ENCODE measurements around the gene RIC8B.

RIC8B gene

GRCh38 chr12:106743270-106743988, 31.1 kb upstream of the RIC8B start:
- DNase-seq (ENCODE audit: low read depth in 1 of 2, low spot score in 1 of 2) = no peak
- in situ Hi-C loops (cut with HindIII; ENCODE audit: low pct_unique_long_range_greater_than_20kb, low sequenced_read_pairs) = no loop called here
- no peak for TF ChIP-seq JUND (IDR thresholded peaks at IDR 0.05; ENCODE audit: low read depth)

DNA sequence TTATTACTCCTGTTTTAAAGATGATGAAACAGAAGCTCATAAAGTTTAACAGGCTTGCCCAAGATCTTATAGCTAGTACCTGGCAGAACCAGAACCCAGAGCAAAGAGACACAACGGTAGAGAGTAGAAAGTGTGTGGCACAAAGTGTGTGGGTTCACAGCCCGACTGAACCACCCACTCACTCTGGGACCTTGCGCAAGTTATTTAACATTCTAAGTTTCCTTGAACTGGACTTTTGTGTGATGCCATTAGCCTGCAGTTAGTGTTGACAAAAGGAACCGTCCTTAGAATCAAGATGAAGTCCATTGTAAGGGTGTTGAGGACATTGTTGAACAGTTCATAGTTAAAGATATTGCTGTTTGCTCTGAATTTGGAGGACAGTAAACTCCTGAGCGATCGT, 29.9 kb upstream of the RIC8B start:
- in situ Hi-C loops (cut with HindIII; ENCODE audit: low pct_unique_long_range_greater_than_20kb, low sequenced_read_pairs) = no loop called here
- no peak for TF ChIP-seq JUND (IDR thresholded peaks at IDR 0.05; ENCODE audit: low read depth)
- DNase-seq (ENCODE audit: low read depth in 1 of 2, low spot score in 1 of 2) = no peak

DNA sequence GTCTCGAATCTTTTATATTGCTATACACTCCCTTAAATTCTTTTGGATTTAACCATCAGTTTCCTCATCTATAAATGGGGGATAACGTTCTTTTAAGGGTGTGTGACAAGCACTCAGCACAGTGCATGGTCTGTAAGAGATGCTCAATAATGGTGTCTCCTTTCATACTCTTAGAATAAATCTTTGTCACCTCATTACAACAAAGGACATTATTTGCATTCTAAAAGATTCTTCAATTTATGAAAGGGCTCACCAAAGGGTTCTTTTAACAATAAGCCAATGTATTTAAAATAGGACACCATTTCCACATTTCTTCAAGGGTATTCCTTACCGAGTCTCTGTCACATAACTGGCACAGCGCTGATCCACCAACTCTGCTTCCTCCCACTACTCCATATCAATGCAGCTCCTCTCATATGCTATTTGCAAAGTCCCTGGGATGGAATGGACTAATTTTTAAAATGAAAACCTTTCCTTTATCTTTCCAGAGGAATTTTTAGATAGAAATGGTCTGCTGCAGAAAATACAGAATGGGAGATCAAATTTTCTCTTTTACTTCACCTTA, 29.2 kb upstream of the RIC8B start:
- in situ Hi-C loops (cut with HindIII; ENCODE audit: low pct_unique_long_range_greater_than_20kb, low sequenced_read_pairs) = no loop called here
- no peak for DNase-seq (ENCODE audit: low read depth in 1 of 2, low spot score in 1 of 2)
- TF ChIP-seq JUND (IDR thresholded peaks at IDR 0.05; ENCODE audit: low read depth) = no peak

DNA sequence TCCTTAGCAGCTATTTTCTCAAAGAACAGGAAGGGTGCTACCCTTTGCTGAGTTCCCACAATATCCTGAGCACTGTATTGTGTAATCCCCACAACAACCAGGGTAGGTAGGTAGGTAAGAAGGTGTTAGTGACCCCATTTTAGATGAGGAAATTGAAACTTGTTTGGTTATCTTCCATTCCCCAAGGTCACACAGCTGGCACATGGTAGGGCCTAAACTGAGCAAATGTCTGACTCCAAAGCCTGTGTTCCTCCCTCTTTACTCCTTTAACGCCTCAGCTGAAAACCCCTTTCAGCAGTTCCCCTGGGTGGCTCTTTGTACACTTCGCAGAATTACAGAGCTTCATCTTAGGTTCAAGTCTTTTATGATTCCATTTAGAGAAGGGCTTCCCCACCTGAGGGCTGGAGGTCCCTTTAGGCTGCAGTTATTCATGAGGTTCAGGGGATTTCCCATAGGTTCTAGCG, 26.5 kb upstream of the RIC8B start:
- no peak for TF ChIP-seq JUND (IDR thresholded peaks at IDR 0.05; ENCODE audit: low read depth)
- no peak for DNase-seq (ENCODE audit: low read depth in 1 of 2, low spot score in 1 of 2)
- in situ Hi-C loops (cut with HindIII; ENCODE audit: low pct_unique_long_range_greater_than_20kb, low sequenced_read_pairs) = no loop called here

GRCh38 chr12:106750524-106750923, 24.0 kb upstream of the RIC8B start:
- no peak for TF ChIP-seq JUND (IDR thresholded peaks at IDR 0.05; ENCODE audit: low read depth)
- in situ Hi-C loops (cut with HindIII; ENCODE audit: low pct_unique_long_range_greater_than_20kb, low sequenced_read_pairs) = no loop called here
- DNase-seq (ENCODE audit: low read depth in 1 of 2, low spot score in 1 of 2) = no peak

GRCh38 chr12:106753526-106753925, 21.0 kb upstream of the RIC8B start:
- in situ Hi-C loops (cut with HindIII; ENCODE audit: low pct_unique_long_range_greater_than_20kb, low sequenced_read_pairs) = no loop called here
- TF ChIP-seq JUND (IDR thresholded peaks at IDR 0.05; ENCODE audit: low read depth) = no peak
- no peak for DNase-seq (ENCODE audit: low read depth in 1 of 2, low spot score in 1 of 2)

GRCh38 chr12:106754331-106754730, 20.2 kb upstream of the RIC8B start:
- no peak for DNase-seq (ENCODE audit: low read depth in 1 of 2, low spot score in 1 of 2)
- no peak for TF ChIP-seq JUND (IDR thresholded peaks at IDR 0.05; ENCODE audit: low read depth)
- in situ Hi-C loops (cut with HindIII; ENCODE audit: low pct_unique_long_range_greater_than_20kb, low sequenced_read_pairs) = no loop called here

DNA sequence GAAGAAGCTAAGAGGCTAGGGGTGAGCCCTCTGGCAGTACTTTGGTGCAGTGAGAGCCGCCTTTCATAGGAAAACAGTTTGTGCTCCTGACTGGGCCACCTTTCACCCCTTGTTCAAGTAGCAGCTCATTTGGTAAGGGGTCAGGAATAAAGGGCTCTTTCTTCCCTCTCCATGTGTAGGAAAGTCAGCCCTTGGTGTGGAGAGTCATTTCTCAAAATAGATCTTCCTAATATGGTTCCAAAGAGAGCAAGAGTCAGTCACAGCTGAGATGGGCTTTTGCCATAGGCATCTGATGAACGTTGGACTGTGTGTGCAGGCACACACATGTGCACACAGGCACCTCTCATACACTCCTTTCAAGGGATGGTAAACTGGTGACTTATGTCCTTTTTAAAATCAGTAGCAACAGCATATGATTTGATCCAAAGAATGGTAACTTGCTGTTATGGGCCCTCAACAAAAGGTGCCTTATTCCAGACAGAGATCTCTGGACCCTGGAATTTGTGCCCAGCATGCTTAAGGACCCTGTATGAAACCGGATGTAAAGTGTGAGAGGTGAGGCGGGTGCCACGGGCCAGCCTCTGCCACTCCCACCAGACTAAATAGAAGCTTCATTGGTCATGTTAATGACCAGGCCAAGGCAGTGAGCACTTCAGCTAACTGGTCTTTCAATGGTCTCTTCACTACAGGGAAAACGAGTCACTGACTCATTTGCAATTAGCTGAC, 16.7 kb upstream of the RIC8B start:
- DNase-seq (ENCODE audit: low read depth in 1 of 2, low spot score in 1 of 2) = no peak
- in situ Hi-C loops (cut with HindIII; ENCODE audit: low pct_unique_long_range_greater_than_20kb, low sequenced_read_pairs) = no loop called here
- no peak for TF ChIP-seq JUND (IDR thresholded peaks at IDR 0.05; ENCODE audit: low read depth)

GRCh38 chr12:106758349-106759110, 16.0 kb upstream of the RIC8B start:
- no peak for DNase-seq (ENCODE audit: low read depth in 1 of 2, low spot score in 1 of 2)
- in situ Hi-C loops (cut with HindIII; ENCODE audit: low pct_unique_long_range_greater_than_20kb, low sequenced_read_pairs) = no loop called here
- TF ChIP-seq JUND (IDR thresholded peaks at IDR 0.05; ENCODE audit: low read depth) = no peak

GRCh38 chr12:106759526-106760183, 14.8 kb upstream of the RIC8B start:
- no peak for DNase-seq (ENCODE audit: low read depth in 1 of 2, low spot score in 1 of 2)
- in situ Hi-C loops (cut with HindIII; ENCODE audit: low pct_unique_long_range_greater_than_20kb, low sequenced_read_pairs) = no loop called here
- no peak for TF ChIP-seq JUND (IDR thresholded peaks at IDR 0.05; ENCODE audit: low read depth)

DNA sequence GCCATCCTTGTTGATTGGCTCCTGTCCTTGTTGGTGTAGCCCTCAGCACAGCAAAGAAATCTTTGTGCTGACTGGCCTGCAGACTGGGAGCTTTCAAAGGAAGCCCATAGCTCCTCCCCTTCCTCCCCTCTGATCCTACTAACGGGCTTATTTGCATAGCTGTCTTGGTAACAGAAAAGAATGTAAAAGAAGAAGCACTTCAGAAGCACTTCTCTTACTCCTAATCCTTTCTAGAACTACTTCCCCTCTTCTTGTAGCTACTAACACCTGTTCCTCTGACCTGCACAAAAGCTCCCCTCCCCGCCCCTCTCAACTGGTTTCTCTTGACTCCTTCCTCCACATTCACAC, 14.3 kb upstream of the RIC8B start:
- DNase-seq (ENCODE audit: low read depth in 1 of 2, low spot score in 1 of 2) = no peak
- no peak for TF ChIP-seq JUND (IDR thresholded peaks at IDR 0.05; ENCODE audit: low read depth)
- in situ Hi-C loops (cut with HindIII; ENCODE audit: low pct_unique_long_range_greater_than_20kb, low sequenced_read_pairs) = no loop called here

DNA sequence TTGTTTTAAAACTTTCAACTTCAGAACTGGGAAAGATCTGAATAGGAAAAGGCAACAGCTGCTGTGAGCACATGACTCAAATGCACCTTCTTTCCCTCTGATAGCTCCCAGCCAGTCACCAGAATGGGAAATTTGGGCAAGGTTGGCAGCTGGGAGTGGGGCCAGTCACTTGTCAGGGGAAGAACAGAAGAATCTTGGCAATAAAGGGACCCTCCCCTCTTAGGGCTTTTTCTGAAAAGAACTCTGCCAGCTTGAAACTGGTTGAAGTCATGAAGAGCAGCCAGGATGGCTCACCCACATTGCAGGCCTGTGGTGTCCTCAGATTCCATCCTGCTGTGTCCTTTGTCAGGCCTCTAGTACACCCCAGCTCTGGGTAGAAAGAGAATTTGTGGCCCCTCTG, 10.3 kb upstream of the RIC8B start:
- in situ Hi-C loops (cut with HindIII; ENCODE audit: low pct_unique_long_range_greater_than_20kb, low sequenced_read_pairs) = no loop called here
- no peak for TF ChIP-seq JUND (IDR thresholded peaks at IDR 0.05; ENCODE audit: low read depth)
- DNase-seq (ENCODE audit: low read depth in 1 of 2, low spot score in 1 of 2) = no peak
